WTC11 (cell line): Measurements from ENCODE around the gene RAMACL. TPM values are rescaled to one million over a fixed set of nuclear protein-coding genes. Genes with fewer than 3 reads are reported as not detected.

Source experiments
- ATAC-seq: fragments of 200-7000 bp; cut with Tn5 transposase; 2 replicates; pipeline ENCODE4 v1.10.0; 2021; ENCODE audit warnings: mild to moderate bottlenecking, moderate library complexity
- CTCF ChIA-PET: fragments of 300-600 bp; sonication (Branson Sonifier 250); formaldehyde crosslinking; loops from one replicate; lab custom pipeline; 2021; ENCODE audit warnings: antibody characterized with exemption; lab: Charles Lee
- POLR2A ChIA-PET: fragments of 350-600 bp; sonication (Branson Sonifier 250); formaldehyde crosslinking; loops from one replicate; lab custom pipeline; 2021; ENCODE audit warnings: antibody characterized with exemption; lab: Charles Lee
- DNase-seq: peaks from one replicate; pipeline ENCODE4 v3.0.0; 2021; ENCODE audit warnings: low spot score
- H3K27ac Mint-ChIP-seq: 2 replicates; pipeline ENCODE4 v1.8.0; 2021; ENCODE audit warnings: mixed read lengths
- H3K27me3 Mint-ChIP-seq: 2 replicates; pipeline ENCODE4 v1.8.0; 2021; ENCODE audit warnings: low read depth, mild to moderate bottlenecking, moderate library complexity, mixed read lengths
- H3K36me3 Mint-ChIP-seq: 2 replicates; pipeline ENCODE4 v1.8.0; 2021; ENCODE audit warnings: mixed read lengths
- H3K4me1 Mint-ChIP-seq: 2 replicates; pipeline ENCODE4 v1.8.0; 2022; ENCODE audit warnings: mixed read lengths
- H3K4me3 Mint-ChIP-seq: 2 replicates; pipeline ENCODE4 v1.8.0; 2021; ENCODE audit warnings: mild to moderate bottlenecking, moderate library complexity, mixed read lengths
- H3K9me3 Mint-ChIP-seq: 2 replicates; pipeline ENCODE4 v1.8.0; 2021; ENCODE audit warnings: mixed read lengths
- ELF4 ChIP-seq: sonication (generic); formaldehyde crosslinking; IDR thresholded peaks from 2 replicates; pipeline ENCODE4 v1.8.1; 2022; ENCODE audit warnings: low read depth, mild to moderate bottlenecking, moderate library complexity, missing genetic modification reagents
- EMX1 ChIP-seq: fragments of 250-450 bp; sonication (Bioruptor Pico); IDR thresholded peaks from 2 replicates; pipeline ENCODE4 v1.8.0; 2021; ENCODE audit warnings: mild to moderate bottlenecking
- FOXJ3 ChIP-seq: sonication (generic); formaldehyde crosslinking; IDR thresholded peaks from 2 replicates; pipeline ENCODE4 v1.9.0; 2021; ENCODE audit warnings: missing genetic modification reagents, mild to moderate bottlenecking, borderline replicate concordance
- GABPB1 ChIP-seq: sonication (generic); formaldehyde crosslinking; IDR thresholded peaks from 2 replicates; pipeline ENCODE4 v1.8.1; 2023; ENCODE audit warnings: mild to moderate bottlenecking, missing genetic modification reagents
- JAZF1 ChIP-seq: fragments of 250-450 bp; sonication (Bioruptor Pico); IDR thresholded peaks from 2 replicates; pipeline ENCODE4 v1.9.0; 2021; ENCODE audit warnings: moderate library complexity, mild to moderate bottlenecking, inconsistent platforms
- KAT7 ChIP-seq: sonication (generic); formaldehyde crosslinking; IDR thresholded peaks from 2 replicates; pipeline ENCODE4 v1.8.1; 2023; ENCODE audit warnings: missing genetic modification reagents, mild to moderate bottlenecking, borderline replicate concordance
- MYBL2 ChIP-seq: sonication (generic); formaldehyde crosslinking; IDR thresholded peaks from 2 replicates; pipeline ENCODE4 v1.8.1; 2023; ENCODE audit warnings: mild to moderate bottlenecking, moderate library complexity, missing genetic modification reagents
- NFATC4 ChIP-seq: fragments of 250-450 bp; sonication (Bioruptor Pico); IDR thresholded peaks from 2 replicates; pipeline ENCODE4 v1.9.0; 2021; ENCODE audit warnings: mild to moderate bottlenecking
- NFE2L1 ChIP-seq: sonication (generic); formaldehyde crosslinking; IDR thresholded peaks from 2 replicates; pipeline ENCODE4 v1.8.1; 2023; ENCODE audit warnings: missing genetic modification reagents
- OVOL2 ChIP-seq: fragments of 250-450 bp; sonication (Bioruptor Pico); IDR thresholded peaks from 2 replicates; pipeline ENCODE4 v1.9.0; 2021; ENCODE audit warnings: mild to moderate bottlenecking, borderline replicate concordance
- RELA ChIP-seq: sonication (generic); formaldehyde crosslinking; IDR thresholded peaks from 2 replicates; pipeline ENCODE4 v1.8.1; 2022; ENCODE audit warnings: missing genetic modification reagents, mild to moderate bottlenecking, borderline replicate concordance
- SMAD3 ChIP-seq: sonication (generic); formaldehyde crosslinking; IDR thresholded peaks from 2 replicates; pipeline ENCODE4 v1.8.0; 2022; ENCODE audit warnings: missing genetic modification reagents, mild to moderate bottlenecking, borderline replicate concordance
- SOX15 ChIP-seq: fragments of 250-450 bp; sonication (Bioruptor Pico); IDR thresholded peaks from 2 replicates; pipeline ENCODE4 v1.9.0; 2021; ENCODE audit warnings: mild to moderate bottlenecking
- TCF7 ChIP-seq: sonication (generic); formaldehyde crosslinking; IDR thresholded peaks from 2 replicates; pipeline ENCODE4 v1.8.0; 2022; ENCODE audit warnings: mild to moderate bottlenecking, low read depth, missing genetic modification reagents, moderate library complexity
- ZNF423 ChIP-seq: fragments of 250-450 bp; sonication (Bioruptor Pico); IDR thresholded peaks from 2 replicates; pipeline ENCODE4 v2.1.2; 2022; ENCODE audit warnings: mild to moderate bottlenecking, moderate library complexity
- total RNA-seq: library from RNA; stranded (reverse); gene quantifications from 3 replicates; pipeline ENCODE4 v1.2.3, GENCODE V29; 2021
- TF ChIP-seq, protein P1 (sequence below): sonication (generic); formaldehyde crosslinking; conservative IDR thresholded peaks from 2 replicates; pipeline ENCODE4 v1.8.1; 2022; ENCODE audit warnings: mild to moderate bottlenecking, missing genetic modification reagents
- TF ChIP-seq, protein P2 (sequence below): fragments of 250-450 bp; sonication (Bioruptor Pico); IDR thresholded peaks from 2 replicates; pipeline ENCODE4 v1.9.0; 2021; ENCODE audit warnings: mild to moderate bottlenecking
- TF ChIP-seq, protein P3 (sequence below): fragments of 250-450 bp; sonication (Bioruptor Pico); IDR thresholded peaks from 2 replicates; pipeline ENCODE4 v1.8.0; 2021; ENCODE audit warnings: mild to moderate bottlenecking
- TF ChIP-seq, protein P4 (sequence below): sonication (generic); formaldehyde crosslinking; IDR thresholded peaks from 2 replicates; pipeline ENCODE4 v1.8.1; 2022; ENCODE audit warnings: low read depth, mild to moderate bottlenecking, moderate library complexity, missing genetic modification reagents, borderline replicate concordance
- TF ChIP-seq, protein P5 (sequence below): fragments of 250-450 bp; sonication (Bioruptor Pico); IDR thresholded peaks from 2 replicates; pipeline ENCODE4 v1.9.0; 2021; ENCODE audit warnings: mild to moderate bottlenecking
- TF ChIP-seq, protein P6 (sequence below): sonication (generic); formaldehyde crosslinking; IDR thresholded peaks from 2 replicates; pipeline ENCODE4 v1.8.0; 2022; ENCODE audit warnings: mild to moderate bottlenecking, missing genetic modification reagents
- TF ChIP-seq, protein P7 (sequence below): fragments of 200-600 bp; IDR thresholded peaks from 2 replicates; pipeline ENCODE4 v1.8.0; 2022; ENCODE audit warnings: antibody characterized with exemption
- TF ChIP-seq, protein P8 (sequence below): sonication (generic); formaldehyde crosslinking; IDR thresholded peaks from 2 replicates; pipeline ENCODE4 v1.8.1; 2023; ENCODE audit warnings: mild to moderate bottlenecking, missing genetic modification reagents

Gene RAMACL
- total RNA-seq, 1 experiment from 2014 or later, result 0.79 TPM

DNA sequence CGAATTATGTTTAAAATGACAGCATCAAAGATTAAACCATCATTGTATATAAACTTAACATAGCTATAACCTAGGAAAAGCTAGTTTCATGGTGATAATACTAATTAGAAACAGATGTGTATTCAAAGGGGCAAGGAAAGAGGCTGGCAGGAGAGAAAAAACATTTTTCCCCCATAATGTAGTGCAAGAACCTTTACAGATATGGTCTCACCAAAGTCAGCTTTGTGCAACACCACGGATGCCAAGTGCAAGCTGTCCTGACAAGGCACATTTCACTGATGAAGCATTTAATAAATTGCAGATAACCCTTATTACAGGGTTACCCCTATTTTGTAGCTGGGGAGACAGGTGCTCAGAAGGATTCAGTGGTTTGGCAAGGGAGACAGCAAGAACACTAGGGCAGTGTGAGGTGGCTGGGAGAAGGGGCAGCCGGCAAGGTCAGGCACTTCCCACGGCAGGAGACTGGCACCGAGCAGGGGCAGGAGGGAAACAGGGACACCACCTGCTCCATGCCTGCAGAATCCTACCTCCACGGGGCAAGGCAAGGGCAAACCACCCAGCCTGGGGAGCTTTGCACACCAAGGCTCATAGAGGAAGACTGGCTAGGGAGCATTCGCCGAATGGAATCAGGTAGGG lies 34.1 kb upstream of the RAMACL start:
- ATAC-seq (no peak; the same call in 1 of the 2 replicates), DNase-seq (no peak)
- peak overlapping the region; percentile 20 for H3K27ac Mint-ChIP-seq
- H3K9me3 Mint-ChIP-seq, result no peaks in the 10 kb centered on the region
- 0 out of 2 replicates have a peak overlapping the region, but pooled peaks have one; percentile 9 for H3K4me3 Mint-ChIP-seq
- peaks cover 59% of the 10 kb centered on the region for H3K4me1 Mint-ChIP-seq
- CTCF ChIA-PET, result interaction anchor here (1.1 to 1.8 kb wide), 2 partner anchors 155 to 312 kb away, joined by 3 to 4 read pairs; partner anchors contain the start of gene PRR18
- POLR2A ChIA-PET, result no interaction called here
- H3K27me3 Mint-ChIP-seq, result peaks cover 8% of the 10 kb centered on the region
- H3K36me3 Mint-ChIP-seq, result peaks cover 13% of the 10 kb centered on the region
- TF ChIP-seq NFATC4 (CRISPR knock-in tag), result no peak
- no peak for TF ChIP-seq EMX1 (CRISPR knock-in tag)
- TF ChIP-seq, protein P1, sequence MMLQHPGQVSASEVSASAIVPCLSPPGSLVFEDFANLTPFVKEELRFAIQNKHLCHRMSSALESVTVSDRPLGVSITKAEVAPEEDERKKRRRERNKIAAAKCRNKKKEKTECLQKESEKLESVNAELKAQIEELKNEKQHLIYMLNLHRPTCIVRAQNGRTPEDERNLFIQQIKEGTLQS, result no peak
- no peak for TF ChIP-seq RELA (CRISPR knock-in tag)
- no peak for TF ChIP-seq SOX15 (CRISPR knock-in tag)
- TF ChIP-seq, protein P2, sequence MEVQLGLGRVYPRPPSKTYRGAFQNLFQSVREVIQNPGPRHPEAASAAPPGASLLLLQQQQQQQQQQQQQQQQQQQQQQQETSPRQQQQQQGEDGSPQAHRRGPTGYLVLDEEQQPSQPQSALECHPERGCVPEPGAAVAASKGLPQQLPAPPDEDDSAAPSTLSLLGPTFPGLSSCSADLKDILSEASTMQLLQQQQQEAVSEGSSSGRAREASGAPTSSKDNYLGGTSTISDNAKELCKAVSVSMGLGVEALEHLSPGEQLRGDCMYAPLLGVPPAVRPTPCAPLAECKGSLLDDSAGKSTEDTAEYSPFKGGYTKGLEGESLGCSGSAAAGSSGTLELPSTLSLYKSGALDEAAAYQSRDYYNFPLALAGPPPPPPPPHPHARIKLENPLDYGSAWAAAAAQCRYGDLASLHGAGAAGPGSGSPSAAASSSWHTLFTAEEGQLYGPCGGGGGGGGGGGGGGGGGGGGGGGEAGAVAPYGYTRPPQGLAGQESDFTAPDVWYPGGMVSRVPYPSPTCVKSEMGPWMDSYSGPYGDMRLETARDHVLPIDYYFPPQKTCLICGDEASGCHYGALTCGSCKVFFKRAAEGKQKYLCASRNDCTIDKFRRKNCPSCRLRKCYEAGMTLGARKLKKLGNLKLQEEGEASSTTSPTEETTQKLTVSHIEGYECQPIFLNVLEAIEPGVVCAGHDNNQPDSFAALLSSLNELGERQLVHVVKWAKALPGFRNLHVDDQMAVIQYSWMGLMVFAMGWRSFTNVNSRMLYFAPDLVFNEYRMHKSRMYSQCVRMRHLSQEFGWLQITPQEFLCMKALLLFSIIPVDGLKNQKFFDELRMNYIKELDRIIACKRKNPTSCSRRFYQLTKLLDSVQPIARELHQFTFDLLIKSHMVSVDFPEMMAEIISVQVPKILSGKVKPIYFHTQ, result no peak
- TF ChIP-seq SMAD3 (CRISPR knock-in tag), result no peak
- TF ChIP-seq GABPB1 (CRISPR knock-in tag), result no peak
- TF ChIP-seq, protein P3, sequence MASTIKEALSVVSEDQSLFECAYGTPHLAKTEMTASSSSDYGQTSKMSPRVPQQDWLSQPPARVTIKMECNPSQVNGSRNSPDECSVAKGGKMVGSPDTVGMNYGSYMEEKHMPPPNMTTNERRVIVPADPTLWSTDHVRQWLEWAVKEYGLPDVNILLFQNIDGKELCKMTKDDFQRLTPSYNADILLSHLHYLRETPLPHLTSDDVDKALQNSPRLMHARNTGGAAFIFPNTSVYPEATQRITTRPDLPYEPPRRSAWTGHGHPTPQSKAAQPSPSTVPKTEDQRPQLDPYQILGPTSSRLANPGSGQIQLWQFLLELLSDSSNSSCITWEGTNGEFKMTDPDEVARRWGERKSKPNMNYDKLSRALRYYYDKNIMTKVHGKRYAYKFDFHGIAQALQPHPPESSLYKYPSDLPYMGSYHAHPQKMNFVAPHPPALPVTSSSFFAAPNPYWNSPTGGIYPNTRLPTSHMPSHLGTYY (CRISPR knock-in tag), result no peak
- TF ChIP-seq, protein P4, sequence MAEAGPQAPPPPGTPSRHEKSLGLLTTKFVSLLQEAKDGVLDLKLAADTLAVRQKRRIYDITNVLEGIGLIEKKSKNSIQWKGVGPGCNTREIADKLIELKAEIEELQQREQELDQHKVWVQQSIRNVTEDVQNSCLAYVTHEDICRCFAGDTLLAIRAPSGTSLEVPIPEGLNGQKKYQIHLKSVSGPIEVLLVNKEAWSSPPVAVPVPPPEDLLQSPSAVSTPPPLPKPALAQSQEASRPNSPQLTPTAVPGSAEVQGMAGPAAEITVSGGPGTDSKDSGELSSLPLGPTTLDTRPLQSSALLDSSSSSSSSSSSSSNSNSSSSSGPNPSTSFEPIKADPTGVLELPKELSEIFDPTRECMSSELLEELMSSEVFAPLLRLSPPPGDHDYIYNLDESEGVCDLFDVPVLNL (CRISPR knock-in tag), result no peak
- TF ChIP-seq ZNF423 (CRISPR knock-in tag), result no peak
- no peak for TF ChIP-seq ELF4 (CRISPR knock-in tag)
- TF ChIP-seq OVOL2 (CRISPR knock-in tag), result no peak

DNA sequence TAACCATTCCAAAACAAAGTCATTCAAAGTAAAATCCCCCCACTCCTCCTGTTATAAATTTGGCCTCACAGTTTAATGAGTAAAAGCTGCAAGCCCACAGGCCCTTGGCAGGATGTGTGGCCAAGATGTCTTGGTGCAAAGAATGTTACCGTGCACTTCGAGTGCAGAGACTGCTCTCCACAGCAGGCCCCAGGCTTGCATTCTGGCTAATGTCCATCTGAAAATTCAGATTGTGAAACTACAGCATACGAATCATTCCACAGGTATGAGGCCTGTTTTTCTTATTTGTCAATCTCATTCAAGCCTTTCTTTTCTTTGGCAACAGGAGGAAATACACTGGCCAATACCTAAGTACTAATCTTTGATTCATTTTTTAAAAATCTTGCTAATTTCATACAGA lies 33.4 kb upstream of the RAMACL start:
- no peak overlapping the region for H3K27ac Mint-ChIP-seq
- CTCF ChIA-PET, result interaction anchor here (1.8 kb wide), 1 partner anchor 155 kb away, joined by 4 read pairs; no protein-coding TSS in a partner anchor
- H3K9me3 Mint-ChIP-seq, result no peaks in the 10 kb centered on the region
- H3K4me3 Mint-ChIP-seq, result no peak overlapping the region
- TF ChIP-seq JAZF1 (CRISPR knock-in tag) (no peak), RELA (CRISPR knock-in tag) (no peak), FOXJ3 (no peak), KAT7 (CRISPR knock-in tag) (no peak), MYBL2 (no peak), NFE2L1 (CRISPR knock-in tag) (no peak), TCF7 (no peak)
- TF ChIP-seq, protein P5, sequence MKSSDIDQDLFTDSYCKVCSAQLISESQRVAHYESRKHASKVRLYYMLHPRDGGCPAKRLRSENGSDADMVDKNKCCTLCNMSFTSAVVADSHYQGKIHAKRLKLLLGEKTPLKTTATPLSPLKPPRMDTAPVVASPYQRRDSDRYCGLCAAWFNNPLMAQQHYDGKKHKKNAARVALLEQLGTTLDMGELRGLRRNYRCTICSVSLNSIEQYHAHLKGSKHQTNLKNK (CRISPR knock-in tag), result no peak
- TF ChIP-seq, protein P6, sequence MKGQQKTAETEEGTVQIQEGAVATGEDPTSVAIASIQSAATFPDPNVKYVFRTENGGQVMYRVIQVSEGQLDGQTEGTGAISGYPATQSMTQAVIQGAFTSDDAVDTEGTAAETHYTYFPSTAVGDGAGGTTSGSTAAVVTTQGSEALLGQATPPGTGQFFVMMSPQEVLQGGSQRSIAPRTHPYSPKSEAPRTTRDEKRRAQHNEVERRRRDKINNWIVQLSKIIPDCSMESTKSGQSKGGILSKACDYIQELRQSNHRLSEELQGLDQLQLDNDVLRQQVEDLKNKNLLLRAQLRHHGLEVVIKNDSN (CRISPR knock-in tag), result no peak
- TF ChIP-seq, protein P7, sequence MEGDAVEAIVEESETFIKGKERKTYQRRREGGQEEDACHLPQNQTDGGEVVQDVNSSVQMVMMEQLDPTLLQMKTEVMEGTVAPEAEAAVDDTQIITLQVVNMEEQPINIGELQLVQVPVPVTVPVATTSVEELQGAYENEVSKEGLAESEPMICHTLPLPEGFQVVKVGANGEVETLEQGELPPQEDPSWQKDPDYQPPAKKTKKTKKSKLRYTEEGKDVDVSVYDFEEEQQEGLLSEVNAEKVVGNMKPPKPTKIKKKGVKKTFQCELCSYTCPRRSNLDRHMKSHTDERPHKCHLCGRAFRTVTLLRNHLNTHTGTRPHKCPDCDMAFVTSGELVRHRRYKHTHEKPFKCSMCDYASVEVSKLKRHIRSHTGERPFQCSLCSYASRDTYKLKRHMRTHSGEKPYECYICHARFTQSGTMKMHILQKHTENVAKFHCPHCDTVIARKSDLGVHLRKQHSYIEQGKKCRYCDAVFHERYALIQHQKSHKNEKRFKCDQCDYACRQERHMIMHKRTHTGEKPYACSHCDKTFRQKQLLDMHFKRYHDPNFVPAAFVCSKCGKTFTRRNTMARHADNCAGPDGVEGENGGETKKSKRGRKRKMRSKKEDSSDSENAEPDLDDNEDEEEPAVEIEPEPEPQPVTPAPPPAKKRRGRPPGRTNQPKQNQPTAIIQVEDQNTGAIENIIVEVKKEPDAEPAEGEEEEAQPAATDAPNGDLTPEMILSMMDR, result no peak
- TF ChIP-seq, protein P8, sequence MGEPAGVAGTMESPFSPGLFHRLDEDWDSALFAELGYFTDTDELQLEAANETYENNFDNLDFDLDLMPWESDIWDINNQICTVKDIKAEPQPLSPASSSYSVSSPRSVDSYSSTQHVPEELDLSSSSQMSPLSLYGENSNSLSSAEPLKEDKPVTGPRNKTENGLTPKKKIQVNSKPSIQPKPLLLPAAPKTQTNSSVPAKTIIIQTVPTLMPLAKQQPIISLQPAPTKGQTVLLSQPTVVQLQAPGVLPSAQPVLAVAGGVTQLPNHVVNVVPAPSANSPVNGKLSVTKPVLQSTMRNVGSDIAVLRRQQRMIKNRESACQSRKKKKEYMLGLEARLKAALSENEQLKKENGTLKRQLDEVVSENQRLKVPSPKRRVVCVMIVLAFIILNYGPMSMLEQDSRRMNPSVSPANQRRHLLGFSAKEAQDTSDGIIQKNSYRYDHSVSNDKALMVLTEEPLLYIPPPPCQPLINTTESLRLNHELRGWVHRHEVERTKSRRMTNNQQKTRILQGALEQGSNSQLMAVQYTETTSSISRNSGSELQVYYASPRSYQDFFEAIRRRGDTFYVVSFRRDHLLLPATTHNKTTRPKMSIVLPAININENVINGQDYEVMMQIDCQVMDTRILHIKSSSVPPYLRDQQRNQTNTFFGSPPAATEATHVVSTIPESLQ, result no peak
- TF ChIP-seq, all 79 proteins: peak for 0
- Mint-ChIP-seq H3K4me1 (peaks cover 60% of the 10 kb centered on the region), H3K36me3 (peaks cover 13% of the 10 kb centered on the region), H3K27me3 (0 out of 2 replicates have a peak, but pooled peaks cover 2% of the 10 kb centered on the region)
- POLR2A ChIA-PET, result no interaction called here
- DNase-seq (no peak), ATAC-seq (no peak)
